Naive thymus-derived CD4-positive, alpha-beta T cell (primary cell): ENCODE measurements around the gene ARHGEF10L. TPM values are rescaled to one million over a fixed set of nuclear protein-coding genes. Genes with fewer than 3 reads are reported as not detected.

Experiments used
- ATAC-seq: fragments of 150-1000 bp; cut with Tn5 transposase; 2 replicates; pipeline ENCODE4 v1.10.0; 2021; ENCODE audit warnings: mild to moderate bottlenecking, moderate library complexity
- CTCF ChIA-PET: fragments of 350-600 bp; sonication (Branson Sonifier 250); formaldehyde crosslinking; loops from one replicate; lab custom pipeline; 2021; ENCODE audit warnings: antibody characterized with exemption; lab: Charles Lee
- POLR2A ChIA-PET: fragments of 350-600 bp; sonication (Branson Sonifier 250); formaldehyde crosslinking; loops from one replicate; lab custom pipeline; 2021; ENCODE audit warnings: antibody characterized with exemption, inconsistent platforms; lab: Charles Lee
- DNase-seq, 9 donors: peaks; one replicate each; pipeline versions ENCODE4 v3.0.0 to v3.0.0-alpha.2; 2020 to 2022; ENCODE audit warnings: mixed read lengths in 1 of 9
- H3K27ac ChIP-seq: one replicate; pipeline ENCODE4 v1.7.0; 2013; ENCODE audit warnings: mild to moderate bottlenecking, low read depth, low read length, moderate library complexity
- H3K27me3 ChIP-seq, 2 donors: one replicate each; pipeline ENCODE4 v1.7.0; 2013; ENCODE audit warnings: low read length in 2 of 2, mild to moderate bottlenecking in 2 of 2, moderate library complexity in 2 of 2; ENCODE audit not compliant: control insufficient read depth in 2 of 2, insufficient read depth in 2 of 2
- H3K36me3 ChIP-seq, 3 experiments: 1 replicate in 2 of 3; 2 replicates in 1 of 3; pipeline ENCODE4 v1.7.0; 2013; ENCODE audit warnings: low read length in 3 of 3, mild to moderate bottlenecking in 3 of 3, moderate library complexity in 1 of 3; ENCODE audit not compliant: insufficient read depth in 3 of 3, control insufficient read depth in 2 of 3
- H3K4me1 ChIP-seq, 2 donors: one replicate each; pipeline ENCODE4 v1.7.0; 2013; ENCODE audit warnings: low read length in 2 of 2, mild to moderate bottlenecking in 2 of 2, moderate library complexity in 1 of 2; ENCODE audit not compliant: control insufficient read depth in 2 of 2, insufficient read depth in 2 of 2
- H3K4me3 ChIP-seq: 2 replicates; pipeline ENCODE4 v1.7.0; 2013; ENCODE audit warnings: mild to moderate bottlenecking, low read length
- H3K9me3 ChIP-seq, 3 experiments: 1 replicate in 2 of 3; 2 replicates in 1 of 3; pipeline ENCODE4 v1.7.0; 2013; ENCODE audit warnings: low read length in 3 of 3; ENCODE audit not compliant: control insufficient read depth in 2 of 3
- H3K27ac Mint-ChIP-seq, 9 donors: one replicate each; pipeline ENCODE4 v1.8.0; 2020 to 2022; ENCODE audit warnings: mixed read lengths in 9 of 9, mild to moderate bottlenecking in 8 of 9, moderate library complexity in 5 of 9, inconsistent platforms in 2 of 9
- H3K27me3 Mint-ChIP-seq, 5 donors: one replicate each; pipeline ENCODE4 v1.8.0; 2021 to 2022; ENCODE audit warnings: mixed read lengths in 5 of 5, mild to moderate bottlenecking in 1 of 5
- H3K36me3 Mint-ChIP-seq, 5 donors: one replicate each; pipeline ENCODE4 v1.8.0; 2020 to 2022; ENCODE audit warnings: mixed read lengths in 5 of 5, mild to moderate bottlenecking in 3 of 5, inconsistent platforms in 1 of 5
- H3K4me1 Mint-ChIP-seq, 7 donors: one replicate each; pipeline ENCODE4 v1.8.0; 2020 to 2022; ENCODE audit warnings: mixed read lengths in 7 of 7, mild to moderate bottlenecking in 3 of 7, inconsistent platforms in 1 of 7
- H3K4me3 Mint-ChIP-seq, 10 donors: one replicate each; pipeline ENCODE4 v1.8.0; 2020 to 2022; ENCODE audit warnings: mild to moderate bottlenecking in 10 of 10, mixed read lengths in 10 of 10, moderate library complexity in 6 of 10, inconsistent platforms in 2 of 10
- H3K9me3 Mint-ChIP-seq, 11 donors: one replicate each; pipeline ENCODE4 v1.8.0; 2020 to 2022; ENCODE audit warnings: mixed read lengths in 11 of 11, mild to moderate bottlenecking in 4 of 11, inconsistent platforms in 1 of 11, moderate library complexity in 1 of 11
- intact Hi-C, 2 donors: fragments of 100-400 bp; cut with micrococcal nuclease; formaldehyde crosslinking; loops; one replicate each; pipeline ENCODE4 v1.15.1; 2023
- polyA plus RNA-seq, 2 donors: library from polyadenylated mRNA; unstranded; fragments of 300-500 nt; fragmentation: Illumina TruSeq; gene quantifications; one replicate each; pipeline ENCODE4 v1.2.3, GENCODE V29; 2021
- total RNA-seq, 6 experiments: library from RNA in 5 of 6; stranded (reverse) in 5 of 6; gene quantifications; 1 replicate in 5 of 6; 2 replicates in 1 of 6; pipeline ENCODE4 v1.2.3 and lab custom pipeline; 2021 to 2026

Gene ARHGEF10L
- total and polyA plus RNA-seq, 7 experiments from 2014 or later: 0.59 to 19.7 (median 0.84) TPM; not detected in 3

- intact Hi-C loops: no loop called here
- ChIA-PET CTCF (no interaction called here), POLR2A (no interaction called here)
- Mint-ChIP-seq H3K36me3 (no peaks in the 10 kb centered on the region), H3K27ac (no peak overlapping the region), H3K9me3 (no peaks in the 10 kb centered on the region), H3K4me3 (no peak overlapping the region), H3K4me1 (no peaks in the 10 kb centered on the region), H3K27me3 (peaks cover 0 to 32% (median 12%) of the 10 kb centered on the region in 5 donors)
- H3K36me3 ChIP-seq: no peaks in the 10 kb centered on the region
- no peaks in the 10 kb centered on the region for H3K27me3 ChIP-seq
- H3K27ac ChIP-seq: no peak overlapping the region
- no peaks in the 10 kb centered on the region for H3K9me3 ChIP-seq
- ATAC-seq (no peak), DNase-seq (no peak)
- no peaks in the 10 kb centered on the region for H3K4me1 ChIP-seq
- H3K4me3 ChIP-seq: no peak overlapping the region
These were observed 142.9 kb downstream of the ARHGEF10L start for GRCh38 chr1:17682400-17682799.

- H3K27me3 Mint-ChIP-seq: peaks cover 0 to 30% (median 12%) of the 10 kb centered on the region in 5 donors
- H3K27ac Mint-ChIP-seq: no peak overlapping the region
- ChIA-PET CTCF (no interaction called here), POLR2A (no interaction called here)
- intact Hi-C loops: no loop called here
- H3K9me3 ChIP-seq: no peaks in the 10 kb centered on the region
- ATAC-seq (no peak), DNase-seq (no peak)
- H3K36me3 ChIP-seq: no peaks in the 10 kb centered on the region
- no peaks in the 10 kb centered on the region for H3K4me1 Mint-ChIP-seq
- no peaks in the 10 kb centered on the region for H3K36me3 Mint-ChIP-seq
- H3K27ac ChIP-seq: no peak overlapping the region
- H3K4me3 ChIP-seq: no peak overlapping the region
- no peaks in the 10 kb centered on the region for H3K27me3 ChIP-seq
- H3K4me3 Mint-ChIP-seq: no peak overlapping the region
- no peaks in the 10 kb centered on the region for H3K4me1 ChIP-seq
- no peaks in the 10 kb centered on the region for H3K9me3 Mint-ChIP-seq
These were observed 144.1 kb downstream of the ARHGEF10L start for GRCh38 chr1:17683598-17683997.

- peaks cover 0 to 2% (median 0%) of the 10 kb centered on the region in 11 donors for H3K9me3 Mint-ChIP-seq
- no peak overlapping the region for H3K4me3 ChIP-seq
- no peaks in the 10 kb centered on the region for H3K9me3 ChIP-seq
- H3K4me3 Mint-ChIP-seq: no peak overlapping the region
- peaks cover 0 to 30% (median 12%) of the 10 kb centered on the region in 5 donors for H3K27me3 Mint-ChIP-seq
- DNase-seq: no peak
- H3K27ac Mint-ChIP-seq: no peak overlapping the region
- ChIA-PET CTCF (no interaction called here), POLR2A (no interaction called here)
- no peaks in the 10 kb centered on the region for H3K36me3 Mint-ChIP-seq
- intact Hi-C loops: no loop called here
- H3K4me1 Mint-ChIP-seq: no peaks in the 10 kb centered on the region
- H3K27me3 ChIP-seq: no peaks in the 10 kb centered on the region
- H3K27ac ChIP-seq: no peak overlapping the region
- ATAC-seq: no peak
- no peaks in the 10 kb centered on the region for H3K4me1 ChIP-seq
- H3K36me3 ChIP-seq: no peaks in the 10 kb centered on the region
These were observed 145.3 kb downstream of the ARHGEF10L start for GRCh38 chr1:17684810-17685209.

- H3K9me3 ChIP-seq: no peaks in the 10 kb centered on the region
- H3K27ac Mint-ChIP-seq: no peak overlapping the region
- intact Hi-C loops: no loop called here
- no peaks in the 10 kb centered on the region for H3K27me3 ChIP-seq
- ChIA-PET POLR2A (no interaction called here), CTCF (interaction anchor here (0.7 kb wide), 1 partner anchor 24 kb away, joined by 4 read pairs; no protein-coding TSS in a partner anchor)
- H3K9me3 Mint-ChIP-seq: peaks cover 0 to 3% (median 0%) of the 10 kb centered on the region in 11 donors
- no peak for ATAC-seq
- peaks cover 0 to 30% (median 8%) of the 10 kb centered on the region in 5 donors for H3K27me3 Mint-ChIP-seq
- no peaks in the 10 kb centered on the region for H3K4me1 Mint-ChIP-seq
- no peak for DNase-seq
- H3K36me3 ChIP-seq: no peaks in the 10 kb centered on the region
- H3K4me1 ChIP-seq: no peaks in the 10 kb centered on the region
- H3K4me3 Mint-ChIP-seq: no peak overlapping the region
- H3K36me3 Mint-ChIP-seq: no peaks in the 10 kb centered on the region
- H3K4me3 ChIP-seq: no peak overlapping the region
- no peak overlapping the region for H3K27ac ChIP-seq
These were observed 146.8 kb downstream of the ARHGEF10L start for GRCh38 chr1:17686258-17686657.

GRCh38 chr1:17687145-17687544 lies 147.6 kb downstream of the ARHGEF10L start:
- H3K27ac ChIP-seq: no peak overlapping the region
- H3K9me3 Mint-ChIP-seq: peaks cover 0 to 3% (median 0%) of the 10 kb centered on the region in 11 donors
- H3K36me3 ChIP-seq: no peaks in the 10 kb centered on the region
- no peaks in the 10 kb centered on the region for H3K4me1 ChIP-seq
- H3K4me3 ChIP-seq: no peak overlapping the region
- ChIA-PET CTCF (no interaction called here), POLR2A (no interaction called here)
- H3K9me3 ChIP-seq: no peaks in the 10 kb centered on the region
- DNase-seq (no peak), ATAC-seq (no peak)
- no peak overlapping the region for H3K27ac Mint-ChIP-seq
- H3K27me3 ChIP-seq: no peaks in the 10 kb centered on the region
- intact Hi-C loops: no loop called here
- no peaks in the 10 kb centered on the region for H3K36me3 Mint-ChIP-seq
- H3K4me3 Mint-ChIP-seq: no peak overlapping the region
- H3K4me1 Mint-ChIP-seq: no peaks in the 10 kb centered on the region
- peaks cover 0 to 26% (median 8%) of the 10 kb centered on the region in 5 donors for H3K27me3 Mint-ChIP-seq

GRCh38 chr1:17688217-17688810 lies 148.8 kb downstream of the ARHGEF10L start:
- intact Hi-C loops: no loop called here
- ChIA-PET CTCF (no interaction called here), POLR2A (no interaction called here)
- H3K36me3 ChIP-seq: no peaks in the 10 kb centered on the region
- Mint-ChIP-seq H3K27me3 (peaks cover 0 to 29% (median 13%) of the 10 kb centered on the region in 5 donors), H3K4me3 (no peak overlapping the region), H3K4me1 (peaks cover 0 to 3% (median 0%) of the 10 kb centered on the region in 7 donors), H3K27ac (no peak overlapping the region), H3K9me3 (peaks cover 0 to 3% (median 0%) of the 10 kb centered on the region in 11 donors), H3K36me3 (no peaks in the 10 kb centered on the region)
- no peaks in the 10 kb centered on the region for H3K27me3 ChIP-seq
- H3K27ac ChIP-seq: no peak overlapping the region
- no peak overlapping the region for H3K4me3 ChIP-seq
- H3K9me3 ChIP-seq: no peaks in the 10 kb centered on the region
- H3K4me1 ChIP-seq: no peaks in the 10 kb centered on the region
- no peak for DNase-seq
- ATAC-seq: no peak

- H3K27ac Mint-ChIP-seq: no peak overlapping the region
- H3K27me3 Mint-ChIP-seq: peaks cover 0 to 25% (median 16%) of the 10 kb centered on the region in 5 donors
- Histone ChIP-seq H3K4me1 (no peaks in the 10 kb centered on the region), H3K27ac (no peak overlapping the region), H3K4me3 (no peak overlapping the region), H3K36me3 (no peaks in the 10 kb centered on the region), H3K27me3 (no peaks in the 10 kb centered on the region), H3K9me3 (no peaks in the 10 kb centered on the region)
- H3K4me3 Mint-ChIP-seq: no peak overlapping the region
- ChIA-PET CTCF (no interaction called here), POLR2A (no interaction called here)
- intact Hi-C loops: no loop called here
- H3K4me1 Mint-ChIP-seq: peaks cover 0 to 3% (median 0%) of the 10 kb centered on the region in 7 donors
- DNase-seq (no peak), ATAC-seq (no peak)
- peaks cover 0 to 3% (median 0%) of the 10 kb centered on the region in 11 donors for H3K9me3 Mint-ChIP-seq
- H3K36me3 Mint-ChIP-seq: no peaks in the 10 kb centered on the region
These were observed 149.5 kb downstream of the ARHGEF10L start for GRCh38 chr1:17689011-17689410.
